HepG2 (cell line): ENCODE measurements around the gene PAGE2B. TPM values are rescaled to one million over a fixed set of nuclear protein-coding genes. Genes with fewer than 3 reads are reported as not detected.
"Not testable (repeated sequence)": the region's sequence is repeated elsewhere in the genome, so short reads cannot be mapped to it uniquely, and the experiment has no call there.

Source experiments
- ATAC-seq: fragments of 200-7000 bp; cut with Tn5 transposase; 3 replicates; pipeline ENCODE4 v1.9.1; 2020; ENCODE audit warnings: mild to moderate bottlenecking, moderate library complexity
- BruUV-seq: library from RNA; stranded (reverse); fragments of 400-500 nt; replicated peaks from 2 replicates; lab custom pipeline; 2021; lab: Mats Ljungman, UMichigan
- CTCF ChIA-PET: fragments of 300-600 bp; formaldehyde crosslinking; extraction: SDS; loops from one replicate; lab custom pipeline; 2021; ENCODE audit warnings: low total read pairs, inconsistent platforms, low intra/inter-chr PET ratio; lab: Yijun Ruan, JAX
- POLR2A ChIA-PET: fragments of 350-600 bp; sonication (Branson Sonifier 250); formaldehyde crosslinking; loops from one replicate; lab custom pipeline; 2020; ENCODE audit warnings: antibody characterized with exemption, inconsistent platforms; lab: Yijun Ruan, JAX
- DNase-seq: peaks from one replicate; pipeline ENCODE4 v3.0.0-alpha.2; 2015; ENCODE audit warnings: low spot score
- FAIRE-seq: peaks from 3 replicates; lab custom pipeline; 2011; peaks lifted over from hg19 to GRCh38; lab: Jason Lieb, UNC
- H2AFZ ChIP-seq: one replicate; pipeline ENCODE4 v1.6.1; 2011; ENCODE audit warnings: low read length, inconsistent platforms
- H3K27ac ChIP-seq: fragments of 300-600 bp; 3 replicates; pipeline ENCODE4 v1.8.0; 2011; ENCODE audit warnings: mixed run types, mild to moderate bottlenecking, mixed read lengths, low read length, inconsistent platforms; ENCODE audit not compliant: insufficient read depth; ENCODE audit errors: extremely low read length
- H3K27me3 ChIP-seq, 2 experiments: fragments of 200-600 bp in 1 of 2; 2 replicates in 1 of 2; 3 replicates in 1 of 2; pipeline versions ENCODE4 v1.6.0 to v1.8.0; 2011; ENCODE audit warnings: low read length in 2 of 2, mild to moderate bottlenecking in 2 of 2, moderate library complexity in 2 of 2, inconsistent platforms in 1 of 2; ENCODE audit not compliant: insufficient read depth in 2 of 2, control insufficient read depth in 1 of 2
- H3K36me3 ChIP-seq, 2 experiments: fragments of 200-600 bp in 1 of 2; replicated peaks in 1 of 2; 2 replicates in 1 of 2; 3 replicates in 1 of 2; pipeline versions ENCODE4 v1.5.1 to v1.8.0; 2011; ENCODE audit warnings: low read length in 2 of 2, inconsistent platforms in 1 of 2; ENCODE audit not compliant: insufficient read depth in 2 of 2, control insufficient read depth in 1 of 2
- H3K4me1 ChIP-seq: 2 replicates; pipeline ENCODE4 v1.5.1; 2012; ENCODE audit warnings: low read length, inconsistent platforms; ENCODE audit not compliant: insufficient read depth
- H3K4me2 ChIP-seq: 2 replicates; pipeline ENCODE4 v1.6.0; 2011; ENCODE audit warnings: low read depth, low read length, inconsistent platforms
- H3K4me3 ChIP-seq, 3 experiments: fragments of 200-600 bp in 1 of 3; sonication (generic), shearing (Covaris generic) in 1 of 3; replicated peaks in 1 of 3; 2 replicates each; pipeline ENCODE4 v1.5.1; 2011 to 2016; ENCODE audit warnings: low read length in 3 of 3, inconsistent platforms in 2 of 3, low read depth in 2 of 3, mild to moderate bottlenecking in 2 of 3, control low read depth in 1 of 3, mixed read lengths in 1 of 3; ENCODE audit not compliant: insufficient read depth in 1 of 3
- H3K79me2 ChIP-seq: one replicate; pipeline ENCODE4 v1.6.1; 2011; ENCODE audit warnings: low read length, inconsistent platforms; ENCODE audit not compliant: insufficient read depth
- H3K9ac ChIP-seq: 2 replicates; pipeline ENCODE4 v1.6.0; 2011; ENCODE audit warnings: mild to moderate bottlenecking, low read depth, low read length, inconsistent platforms; ENCODE audit not compliant: insufficient read depth
- H3K9me3 ChIP-seq: 2 replicates; pipeline ENCODE4 v1.5.1; 2012; ENCODE audit warnings: mild to moderate bottlenecking, low read length
- H4K20me1 ChIP-seq: 2 replicates; pipeline ENCODE4 v1.6.0; 2011; ENCODE audit warnings: inconsistent platforms, mild to moderate bottlenecking, low read length, moderate library complexity; ENCODE audit not compliant: insufficient read depth
- CBX2 ChIP-seq, 2 experiments: fragments of 200-600 bp in 1 of 2; sonication (generic); formaldehyde crosslinking in 1 of 2; IDR thresholded peaks; 2 replicates each; pipeline versions ENCODE4 v1.7.0 to v1.8.1; 2018 to 2022; ENCODE audit warnings: low read depth in 2 of 2, low read length in 1 of 2, mild to moderate bottlenecking in 1 of 2, missing genetic modification reagents in 1 of 2
- GATA4 ChIP-seq: sonication (generic); IDR thresholded peaks from 2 replicates; pipeline ENCODE4 v1.6.1; 2016; ENCODE audit warnings: antibody characterized with exemption, low read depth, borderline replicate concordance
- MTF2 ChIP-seq: sonication (generic); formaldehyde crosslinking; IDR thresholded peaks from 2 replicates; pipeline ENCODE4 v1.5.0; 2020; ENCODE audit warnings: missing genetic modification reagents, borderline replicate concordance
- REXO4 ChIP-seq: sonication (generic); formaldehyde crosslinking; IDR thresholded peaks from 2 replicates; pipeline ENCODE4 v1.8.0; 2022; ENCODE audit warnings: missing genetic modification reagents, mild to moderate bottlenecking, borderline replicate concordance
- SAFB2 ChIP-seq: sonication (generic); formaldehyde crosslinking; IDR thresholded peaks from 2 replicates; pipeline ENCODE4 v1.5.1; 2020; ENCODE audit warnings: missing genetic modification reagents, low read depth, mild to moderate bottlenecking, borderline replicate concordance
- ZBTB7B ChIP-seq: sonication (generic); formaldehyde crosslinking; IDR thresholded peaks from 2 replicates; pipeline ENCODE4 v1.4.0; 2020; ENCODE audit warnings: missing genetic modification reagents
- ZFP37 ChIP-seq: sonication (generic); formaldehyde crosslinking; IDR thresholded peaks from 2 replicates; pipeline ENCODE4 v1.4.0; 2020; ENCODE audit warnings: missing genetic modification reagents, borderline replicate concordance
- ZKSCAN1 ChIP-seq: fragments of 150-350 bp; IDR thresholded peaks from 2 replicates; pipeline ENCODE4 v1.6.1; 2014; ENCODE audit warnings: low read length
- ZNF296 ChIP-seq: sonication (generic); formaldehyde crosslinking; conservative IDR thresholded peaks from 2 replicates; pipeline ENCODE4 v1.5.0; 2020; ENCODE audit warnings: mild to moderate bottlenecking, missing genetic modification reagents
- ZNF326 ChIP-seq: sonication (generic); formaldehyde crosslinking; IDR thresholded peaks from 2 replicates; pipeline ENCODE4 v1.4.0; 2020; ENCODE audit warnings: missing genetic modification reagents, borderline replicate concordance
- ZNF432 ChIP-seq: sonication (generic); formaldehyde crosslinking; IDR thresholded peaks from 2 replicates; pipeline ENCODE4 v1.5.0; 2020; ENCODE audit warnings: missing genetic modification reagents, mild to moderate bottlenecking, borderline replicate concordance
- ZNF446 ChIP-seq: sonication (generic); formaldehyde crosslinking; IDR thresholded peaks from 2 replicates; pipeline ENCODE4 v1.5.0; 2020; ENCODE audit warnings: mild to moderate bottlenecking, missing genetic modification reagents
- ZNF709 ChIP-seq: sonication (generic); formaldehyde crosslinking; IDR thresholded peaks from 2 replicates; pipeline ENCODE4 v1.5.0; 2020; ENCODE audit warnings: mild to moderate bottlenecking, missing genetic modification reagents
- WGBS: methylation state at CpG from one replicate; pipeline ENCODE4 v1.1.6; 2017; ENCODE audit warnings: low lambda C conversion rate; 5-methylcytosine and 5-hydroxymethylcytosine counted together
- in situ Hi-C: cut with HindIII; loops from 2 replicates; pipeline ENCODE4 v1.10.0; 2017; ENCODE audit warnings: low pct_unique_long_range_greater_than_20kb; ENCODE audit not compliant: extremely low pct_ligation_motif_present
- intact Hi-C: fragments of 100-400 bp; cut with micrococcal nuclease; formaldehyde crosslinking; loops from one replicate; pipeline ENCODE4 v1.10.0; 2022; ENCODE audit not compliant: unreplicated experiment
- polyA plus RNA-seq, 8 experiments: library from polyadenylated mRNA; depleted of rRNA in 3 of 8; stranded (reverse) in 7 of 8; unstranded in 1 of 8; fragments of >200 nt; fragmentation: Illumina TruSeq in 4 of 8; extraction: Trizol in 4 of 8; gene quantifications; 2 replicates each; pipeline versions ENCODE4 v1.2.1 to v1.2.3, GENCODE V29; 2011 to 2016; ENCODE audit warnings: low read depth in 4 of 8, missing spikeins in 1 of 8, mixed read lengths in 1 of 8; ENCODE audit not compliant: insufficient read depth in 1 of 8
- total RNA-seq, 5 experiments: library from RNA; depleted of rRNA; stranded (reverse); fragments of >200 nt; fragmentation: Illumina TruSeq; extraction: Trizol; gene quantifications; 2 replicates each; pipeline ENCODE4 v1.2.3, GENCODE V29; 2016; ENCODE audit warnings: low read depth in 1 of 5

Gene PAGE2B
- total and polyA plus RNA-seq, 2 of the 13 experiments (the other 11 are each of a cell fraction or from before 2014, with no cell fraction given), result 0.57 TPM; not detected in 1

DNA sequence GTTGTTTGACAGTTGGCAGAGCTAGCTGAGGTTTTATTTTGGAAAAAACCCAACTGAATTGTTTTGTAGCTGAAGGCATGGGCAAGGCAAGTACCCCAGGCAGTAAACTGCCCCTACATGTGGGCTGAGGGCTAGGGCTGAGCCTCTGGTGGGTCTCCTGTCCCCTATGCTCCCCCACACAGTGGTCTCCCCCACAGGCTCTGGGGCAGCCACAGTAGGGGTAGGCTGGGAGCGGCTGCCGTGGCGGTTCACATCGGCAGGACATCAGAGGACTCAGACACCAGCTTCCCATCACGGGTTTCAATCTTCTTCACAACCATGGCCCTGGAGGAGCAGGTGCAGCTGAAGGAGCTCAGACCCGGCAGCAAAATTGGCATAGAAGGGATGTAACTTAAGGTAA lies 33.3 kb upstream of the PAGE2B start:
- BruUV-seq, result no TSS peak
- POLR2A ChIA-PET, result no interaction called here

DNA sequence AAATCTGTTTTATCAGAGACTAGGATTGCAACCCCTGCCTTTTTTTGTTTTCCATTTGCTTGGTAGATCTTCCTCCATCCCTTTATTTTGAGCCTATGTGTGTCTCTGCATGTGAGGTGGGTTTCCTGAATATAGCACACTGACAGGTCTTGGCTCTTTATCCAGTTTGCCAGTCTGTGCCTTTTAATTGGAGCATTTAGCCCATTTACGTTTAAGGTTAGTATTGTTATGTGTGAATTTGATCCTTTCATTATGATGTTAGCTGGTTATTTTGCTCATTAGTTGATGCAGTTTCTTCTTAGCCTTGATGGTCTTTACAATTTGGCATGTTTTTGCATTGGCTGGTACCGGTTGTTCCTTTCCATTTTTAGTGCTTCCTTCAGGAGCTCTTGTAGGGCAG lies 24.2 kb upstream of the PAGE2B start:
- intact Hi-C loops, H3K27ac ChIP-seq, DNase-seq, H2AFZ ChIP-seq, CTCF ChIA-PET, H3K4me2 ChIP-seq, in situ Hi-C loops, H3K27me3 ChIP-seq, H3K36me3 ChIP-seq, ATAC-seq, POLR2A ChIA-PET, H3K4me1 ChIP-seq, FAIRE-seq, H4K20me1 ChIP-seq, BruUV-seq, H3K9ac ChIP-seq, H3K79me2 ChIP-seq, H3K4me3 ChIP-seq, H3K9me3 ChIP-seq: not testable (repeated sequence)
- WGBS, result 74% methylated on average over 2 of the region's 2 CpGs

More for the DNA sequence above, 33.3 kb upstream of the PAGE2B start:
- in situ Hi-C loops (no loop called here), intact Hi-C loops (no loop called here)
- FAIRE-seq, result no peak
- H3K27me3 ChIP-seq, result no peaks in the 10 kb centered on the region
- H3K4me3 ChIP-seq, result no peak overlapping the region
- H3K27ac ChIP-seq, result no peak overlapping the region
- CTCF ChIA-PET, result no interaction called here
- ATAC-seq, result no peak
- H3K9ac ChIP-seq, result no peak overlapping the region
- no CpG with 5 or more reads among the region's 6 CpGs for WGBS
- H3K36me3 ChIP-seq, result no peaks in the 10 kb centered on the region
- no peaks in the 10 kb centered on the region for H3K9me3 ChIP-seq
- DNase-seq, result no peak
- H2AFZ ChIP-seq, result no peak overlapping the region
- no peak overlapping the region for H3K4me2 ChIP-seq
- no peaks in the 10 kb centered on the region for H3K4me1 ChIP-seq
- no peaks in the 10 kb centered on the region for H3K79me2 ChIP-seq
- no peaks in the 10 kb centered on the region for H4K20me1 ChIP-seq
- TF ChIP-seq MTF2 (CRISPR knock-in tag), result no peak
- no peak for TF ChIP-seq ZKSCAN1
- no peak for TF ChIP-seq ZNF432 (CRISPR knock-in tag)
- no peak for TF ChIP-seq ZBTB7B (CRISPR knock-in tag)
- TF ChIP-seq ZFP37 (CRISPR knock-in tag), result no peak
- TF ChIP-seq ZNF326 (CRISPR knock-in tag), result no peak
- TF ChIP-seq CBX2 (IDR thresholded peaks at IDR 0.05; ENCODE audit: low read depth, low read length), result no peak
- TF ChIP-seq CBX2 (CRISPR knock-in tag; IDR thresholded peaks at IDR 0.05; ENCODE audit: low read depth), result no peak
- TF ChIP-seq SAFB2, result no peak
- TF ChIP-seq GATA4, result no peak
- TF ChIP-seq ZNF446 (CRISPR knock-in tag), result no peak
- no peak for TF ChIP-seq REXO4 (CRISPR knock-in tag)
- no peak for TF ChIP-seq ZNF709
- TF ChIP-seq ZNF296 (CRISPR knock-in tag), result no peak
- TF ChIP-seq, all 625 proteins: peak for 0
